Neuronal stem cell (in vitro differentiated cells): ENCODE measurements around the gene NCOA4.
A peak's percentile ranks its signal among the peaks of the same experiment; 100 is the strongest.

ENCODE experiments used
- DNase-seq: peaks from one replicate; pipeline ENCODE4 v3.0.0-alpha.2; 2013; ENCODE audit warnings: low spot score
- H2AFZ ChIP-seq: one replicate; pipeline ENCODE4 v1.6.1; 2013; ENCODE audit warnings: mild to moderate bottlenecking, low read length, inconsistent platforms
- H2AK5ac ChIP-seq: 2 replicates; pipeline ENCODE4 v1.6.1; 2013; ENCODE audit warnings: low read depth, mild to moderate bottlenecking, inconsistent platforms, low read length, moderate library complexity, mixed read lengths
- H2BK120ac ChIP-seq: 2 replicates; pipeline ENCODE4 v1.6.1; 2013; ENCODE audit warnings: low read depth, mild to moderate bottlenecking, inconsistent platforms, low read length, moderate library complexity, mixed read lengths
- H2BK12ac ChIP-seq: one replicate; pipeline ENCODE4 v1.6.1; 2013; ENCODE audit warnings: low read length, inconsistent platforms
- H2BK15ac ChIP-seq: 2 replicates; pipeline ENCODE4 v1.6.1; 2013; ENCODE audit warnings: mild to moderate bottlenecking, low read length, inconsistent platforms, mixed read lengths
- H2BK5ac ChIP-seq: one replicate; pipeline ENCODE4 v1.6.1; 2013; ENCODE audit warnings: inconsistent platforms, mild to moderate bottlenecking, low read length, moderate library complexity
- H3K14ac ChIP-seq: one replicate; pipeline ENCODE4 v1.6.1; 2013; ENCODE audit warnings: low read length, inconsistent platforms
- H3K18ac ChIP-seq: 2 replicates; pipeline ENCODE4 v1.6.1; 2013; ENCODE audit warnings: low read length, inconsistent platforms
- H3K23ac ChIP-seq: 2 replicates; pipeline ENCODE4 v1.6.1; 2013; ENCODE audit warnings: low read depth, mild to moderate bottlenecking, mixed read lengths, low read length, inconsistent platforms; ENCODE audit not compliant: poor library complexity
- H3K27ac ChIP-seq: replicated peaks from 3 replicates; pipeline ENCODE4 v1.5.1; 2013; ENCODE audit warnings: low read length, inconsistent platforms
- H3K27me3 ChIP-seq, 3 experiments: 2 replicates each; pipeline ENCODE4 v1.6.1; 2013; ENCODE audit warnings: low read length in 3 of 3, mild to moderate bottlenecking in 2 of 3, inconsistent platforms in 1 of 3, low read depth in 1 of 3, mixed read lengths in 1 of 3, moderate library complexity in 1 of 3; ENCODE audit not compliant: control insufficient read depth in 3 of 3, insufficient read depth in 3 of 3
- H3K36me3 ChIP-seq, 2 donors: replicated peaks in 1 of 2; 2 replicates each; pipeline ENCODE4 v1.6.1; 2013; ENCODE audit warnings: low read length in 2 of 2; ENCODE audit not compliant: control insufficient read depth in 2 of 2, insufficient read depth in 2 of 2
- H3K4ac ChIP-seq: 2 replicates; pipeline ENCODE4 v1.6.1; 2013; ENCODE audit warnings: inconsistent platforms, mild to moderate bottlenecking, low read length, moderate library complexity
- H3K4me1 ChIP-seq, 2 donors: 1 replicate in 1 of 2; 2 replicates in 1 of 2; pipeline ENCODE4 v1.6.1; 2013; ENCODE audit warnings: low read length in 2 of 2, low read depth in 1 of 2; ENCODE audit not compliant: control insufficient read depth in 2 of 2, insufficient read depth in 1 of 2
- H3K4me2 ChIP-seq: one replicate; pipeline ENCODE4 v1.6.1; 2013; ENCODE audit warnings: mild to moderate bottlenecking, low read length, inconsistent platforms; ENCODE audit not compliant: insufficient read depth, poor library complexity, severe bottlenecking
- H3K4me3 ChIP-seq, 2 donors: 2 replicates each; pipeline ENCODE4 v1.5.1; 2013; ENCODE audit warnings: low read length in 2 of 2, mild to moderate bottlenecking in 2 of 2, inconsistent platforms in 1 of 2, moderate library complexity in 1 of 2
- H3K79me1 ChIP-seq: one replicate; pipeline ENCODE4 v1.6.1; 2013; ENCODE audit warnings: low read depth, mild to moderate bottlenecking, inconsistent platforms, low read length, moderate library complexity
- H3K9ac ChIP-seq: one replicate; pipeline ENCODE4 v1.6.1; 2013; ENCODE audit warnings: mild to moderate bottlenecking, low read depth, low read length, inconsistent platforms; ENCODE audit not compliant: poor library complexity
- H3K9me3 ChIP-seq, 2 donors: replicated peaks in 1 of 2; 2 replicates each; pipeline versions ENCODE3 to v1.6.1; 2013; ENCODE audit warnings: low read length in 2 of 2, mild to moderate bottlenecking in 2 of 2, inconsistent platforms in 1 of 2, low read depth in 1 of 2, mixed read lengths in 1 of 2, moderate library complexity in 1 of 2; ENCODE audit not compliant: control insufficient read depth in 2 of 2, insufficient read depth in 1 of 2
- H4K8ac ChIP-seq: one replicate; pipeline ENCODE4 v1.6.1; 2013; ENCODE audit warnings: low read depth, mild to moderate bottlenecking, inconsistent platforms, low read length, moderate library complexity
- H4K91ac ChIP-seq: one replicate; pipeline ENCODE4 v1.6.1; 2013; ENCODE audit warnings: low read length, low read depth, mild to moderate bottlenecking, inconsistent platforms; ENCODE audit not compliant: poor library complexity
- WGBS, 2 donors: extraction: QIAGEN DNeasy Blood & Tissue Kit; methylation state at CpG; one replicate each; pipeline ENCODE4 v1.1.7; 2013; ENCODE audit warnings: missing lambda C conversion rate in 2 of 2, mixed read lengths in 1 of 2; ENCODE audit not compliant: insufficient read length in 2 of 2, insufficient replicate concordance in 1 of 2; ENCODE audit errors: extremely low coverage in 2 of 2; 5-methylcytosine and 5-hydroxymethylcytosine counted together

Gene NCOA4

GRCh38 chr10:46070749-46071148, 40.3 kb upstream of the NCOA4 start:
- no peak overlapping the region for H2AK5ac ChIP-seq
- peak overlapping the region; percentile 31 for H2AFZ ChIP-seq
- no CpG with 5 or more reads among the region's 6 CpGs for WGBS, 2 donors
- H3K4me1 ChIP-seq, result peaks cover 0 to 1% of the 10 kb centered on the region in 2 donors
- DNase-seq, result no peak
- peaks cover 0 to 2% of the 10 kb centered on the region in 2 donors for H3K9me3 ChIP-seq
- no peak overlapping the region for H3K9ac ChIP-seq
- no peaks in the 10 kb centered on the region for H3K27me3 ChIP-seq
- no peak overlapping the region for H3K14ac ChIP-seq
- no peak overlapping the region for H2BK120ac ChIP-seq
- no peak overlapping the region for H3K4me2 ChIP-seq
- H2BK15ac ChIP-seq, result no peak overlapping the region
- no peak overlapping the region for H2BK5ac ChIP-seq
- no peak overlapping the region for H3K4ac ChIP-seq
- H2BK12ac ChIP-seq, result no peak overlapping the region
- no peak overlapping the region for H3K18ac ChIP-seq
- H3K23ac ChIP-seq, result no peak overlapping the region
- H3K4me3 ChIP-seq, result no peak overlapping the region
- no peak overlapping the region for H4K91ac ChIP-seq
- H3K27ac ChIP-seq, result no peak overlapping the region
- H3K79me1 ChIP-seq, result no peaks in the 10 kb centered on the region
- H4K8ac ChIP-seq, result no peak overlapping the region
- H3K36me3 ChIP-seq, result no peaks in the 10 kb centered on the region

DNA sequence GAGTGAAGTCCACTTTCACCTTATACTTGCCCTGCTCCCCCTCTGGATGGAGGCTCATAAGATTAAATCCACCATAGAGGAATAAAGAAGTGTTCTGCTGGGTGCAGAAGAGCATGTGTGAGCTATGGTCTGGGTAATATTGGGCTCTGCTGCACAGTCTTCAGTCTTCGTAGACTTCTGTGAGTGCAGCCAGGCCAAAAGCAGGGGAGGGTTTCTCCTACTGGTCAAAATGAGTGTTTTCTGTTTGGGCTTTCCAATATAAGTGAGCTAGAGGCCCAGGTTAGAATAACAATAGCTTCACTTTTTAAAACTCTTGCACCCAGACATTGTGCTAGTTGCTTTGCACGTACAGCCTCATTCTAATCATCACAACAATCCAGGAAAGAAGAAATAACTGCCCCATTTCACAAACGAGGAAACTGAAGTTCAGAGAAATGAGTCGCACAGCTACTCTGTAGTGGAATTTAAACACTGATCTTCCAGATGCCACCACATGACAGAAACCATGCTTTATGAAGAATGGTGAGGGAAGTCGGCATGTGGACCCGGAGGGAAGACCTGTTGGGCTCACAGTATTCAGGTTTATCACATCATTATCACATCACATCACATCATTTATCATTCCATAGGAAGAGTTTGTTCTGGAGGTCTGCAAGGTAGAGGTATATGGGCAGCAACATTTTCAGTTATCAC, 39.5 kb upstream of the NCOA4 start:
- Histone ChIP-seq H3K18ac (no peak overlapping the region), H4K91ac (no peak overlapping the region), H3K27ac (no peak overlapping the region), H3K27me3 (no peaks in the 10 kb centered on the region), H3K9ac (no peak overlapping the region), H2AK5ac (no peak overlapping the region), H3K4me3 (no peak overlapping the region), H2BK5ac (no peak overlapping the region), H3K9me3 (peaks cover 0 to 2% of the 10 kb centered on the region in 2 donors), H2BK15ac (no peak overlapping the region), H3K4me1 (peaks cover 0 to 1% of the 10 kb centered on the region in 2 donors), H3K4ac (no peak overlapping the region), H3K14ac (no peak overlapping the region), H3K23ac (no peak overlapping the region), H4K8ac (no peak overlapping the region), H3K36me3 (no peaks in the 10 kb centered on the region), H2BK12ac (no peak overlapping the region), H3K79me1 (no peaks in the 10 kb centered on the region), H2BK120ac (no peak overlapping the region), H3K4me2 (no peak overlapping the region), H2AFZ (no peak overlapping the region)
- DNase-seq, result no peak
- no CpG with 5 or more reads among the region's 6 CpGs for WGBS, 2 donors

- H3K9ac ChIP-seq, result peak overlapping the region; percentile 27
- H3K27ac ChIP-seq, result no peak overlapping the region
- H2AFZ ChIP-seq, result no peak overlapping the region
- H2BK120ac ChIP-seq, result no peak overlapping the region
- H2AK5ac ChIP-seq, result no peak overlapping the region
- no peak overlapping the region for H3K4me3 ChIP-seq
- H3K27me3 ChIP-seq, result no peaks in the 10 kb centered on the region
- H2BK12ac ChIP-seq, result no peak overlapping the region
- no peaks in the 10 kb centered on the region for H3K36me3 ChIP-seq
- no peak overlapping the region for H4K8ac ChIP-seq
- H3K18ac ChIP-seq, result no peak overlapping the region
- H3K9me3 ChIP-seq, result peaks cover 0 to 2% of the 10 kb centered on the region in 2 donors
- no peak overlapping the region for H3K4me2 ChIP-seq
- no peak overlapping the region for H4K91ac ChIP-seq
- no CpG with 5 or more reads among the region's 2 CpGs for WGBS, 2 donors
- H3K4ac ChIP-seq, result no peak overlapping the region
- H2BK5ac ChIP-seq, result no peak overlapping the region
- H2BK15ac ChIP-seq, result no peak overlapping the region
- DNase-seq, result no peak
- no peaks in the 10 kb centered on the region for H3K79me1 ChIP-seq
- no peak overlapping the region for H3K23ac ChIP-seq
- no peak overlapping the region for H3K14ac ChIP-seq
- peaks cover 0 to 1% of the 10 kb centered on the region in 2 donors for H3K4me1 ChIP-seq
These were observed 38.5 kb upstream of the NCOA4 start for GRCh38 chr10:46068905-46069304.

GRCh38 chr10:46068117-46068516, 37.7 kb upstream of the NCOA4 start:
- H3K14ac ChIP-seq, result no peak overlapping the region
- H4K91ac ChIP-seq, result no peak overlapping the region
- no peak overlapping the region for H3K18ac ChIP-seq
- WGBS, 2 donors, result no CpG with 5 or more reads among the region's 1 CpG
- H3K4ac ChIP-seq, result no peak overlapping the region
- H3K4me1 ChIP-seq, result peaks cover 0 to 1% of the 10 kb centered on the region in 2 donors
- no peak overlapping the region for H4K8ac ChIP-seq
- H2BK12ac ChIP-seq, result no peak overlapping the region
- H3K36me3 ChIP-seq, result no peaks in the 10 kb centered on the region
- no peak overlapping the region for H3K9ac ChIP-seq
- H3K79me1 ChIP-seq, result no peaks in the 10 kb centered on the region
- no peak overlapping the region for H2AFZ ChIP-seq
- peaks cover 0 to 2% of the 10 kb centered on the region in 2 donors for H3K9me3 ChIP-seq
- H3K27me3 ChIP-seq, result no peaks in the 10 kb centered on the region
- DNase-seq, result no peak
- H2BK15ac ChIP-seq, result no peak overlapping the region
- no peak overlapping the region for H3K4me3 ChIP-seq
- H2BK120ac ChIP-seq, result no peak overlapping the region
- no peak overlapping the region for H2BK5ac ChIP-seq
- H3K4me2 ChIP-seq, result no peak overlapping the region
- no peak overlapping the region for H3K23ac ChIP-seq
- no peak overlapping the region for H3K27ac ChIP-seq
- H2AK5ac ChIP-seq, result no peak overlapping the region
